Testis (tissue), 3 donors: ENCODE results near the gene SCAMP2. TPM values are rescaled to one million over a fixed set of nuclear protein-coding genes. Genes with fewer than 3 reads are reported as not detected.
A peak's percentile ranks its signal among the peaks of the same experiment; 100 is the strongest.

Experiments used
- DNase-seq: peaks from one replicate; pipeline ENCODE4 v3.0.0-alpha.2; 2019
- H3K27ac ChIP-seq, 2 donors: fragments of 200-600 bp; sonication (generic); one replicate each; pipeline ENCODE4 v1.5.1; 2019
- H3K27me3 ChIP-seq: fragments of 200-600 bp; sonication (generic); one replicate; pipeline ENCODE4 v1.5.1; 2019
- H3K36me3 ChIP-seq: fragments of 200-600 bp; sonication (generic); one replicate; pipeline ENCODE4 v1.5.1; 2017; ENCODE audit warnings: low read depth; ENCODE audit errors: missing control alignments
- H3K4me1 ChIP-seq: fragments of 200-600 bp; sonication (generic); one replicate; pipeline ENCODE4 v1.5.1; 2019
- H3K4me3 ChIP-seq, 2 donors: fragments of 200-600 bp; sonication (generic); one replicate each; pipeline ENCODE4 v1.5.1; 2017 to 2019
- H3K9me3 ChIP-seq: fragments of 200-600 bp; sonication (generic); one replicate; pipeline ENCODE4 v1.5.1; 2017
- CTCF ChIP-seq, 3 experiments: fragments of 450-650 bp in 2 of 3; fragments of 200-600 bp in 1 of 3; sonication (generic) in 1 of 3; IDR thresholded peaks; one replicate each; pipeline ENCODE4 v1.5.1; 2016 to 2019; ENCODE audit warnings: antibody characterized with exemption in 3 of 3, mild to moderate bottlenecking in 2 of 3, moderate library complexity in 1 of 3
- POLR2A ChIP-seq: fragments of 450-650 bp; IDR thresholded peaks from one replicate; pipeline ENCODE4 v1.6.1; 2017; ENCODE audit warnings: antibody characterized with exemption, mild to moderate bottlenecking, moderate library complexity
- WGBS, 2 donors: methylation state at CpG; one replicate each; pipeline ENCODE4 v1.1.5; 2018; 5-methylcytosine and 5-hydroxymethylcytosine counted together
- intact Hi-C: fragments of 100-400 bp; cut with DNase I; formaldehyde crosslinking; loops from one replicate; pipeline ENCODE4 v1.15.1; 2023; ENCODE audit warnings: low total_unique reads
- polyA plus RNA-seq: library from polyadenylated mRNA; stranded (reverse); fragments of 350-450 nt; fragmentation: Illumina TruSeq; extraction: RNeasy Lipid Tissue Mini Kit (QIAGEN cat#74804); gene quantifications from one replicate; pipeline ENCODE4 v1.2.3, GENCODE V29; 2014; ENCODE audit warnings: low read depth, low replicate concordance; ENCODE audit not compliant: insufficient read depth
- total RNA-seq, 2 donors: library from RNA; depleted of rRNA; stranded (reverse); fragments of >200 nt; gene quantifications; one replicate each; pipeline ENCODE4 v1.2.3, GENCODE V29; 2016

The SCAMP2 gene
- total and polyA plus RNA-seq, 3 donors from 2014 or later: 94.8 to 130 (median 103) TPM

- H3K36me3 ChIP-seq: no peaks in the 10 kb centered on the region
- no peaks in the 10 kb centered on the region for H3K27me3 ChIP-seq
- TF ChIP-seq POLR2A (no peak), CTCF (IDR thresholded peaks at IDR 0.05) (no peak)
- no peak overlapping the region for H3K4me3 ChIP-seq
- H3K4me1 ChIP-seq: peaks cover 3% of the 10 kb centered on the region
- no peak for DNase-seq
- H3K9me3 ChIP-seq: no peaks in the 10 kb centered on the region
- whole genome bisulfite sequencing, 2 donors: 80 to 82% methylated on average over 4 of the region's 4 CpGs
- no peak overlapping the region for H3K27ac ChIP-seq
- intact Hi-C loops: no loop called here
Observed at GRCh38 chr15:74884428-74885223, 11.5 kb upstream of the SCAMP2 start.

- 91 to 94% methylated on average over 6 of the region's 6 CpGs for WGBS, 2 donors
- DNase-seq: no peak
- no peak for TF ChIP-seq POLR2A
- intact Hi-C loops: no loop called here
- Histone ChIP-seq H3K27ac (no peak overlapping the region), H3K36me3 (no peaks in the 10 kb centered on the region), H3K9me3 (no peaks in the 10 kb centered on the region), H3K27me3 (no peaks in the 10 kb centered on the region), H3K4me1 (no peaks in the 10 kb centered on the region), H3K4me3 (no peak overlapping the region)
Observed at GRCh38 chr15:74882528-74882927, 9.4 kb upstream of the SCAMP2 start.

GRCh38 chr15:74878273-74878672, 5.1 kb upstream of the SCAMP2 start:
- WGBS, 2 donors: 78 to 79% methylated on average over 4 of the region's 4 CpGs
- H3K27me3 ChIP-seq: no peaks in the 10 kb centered on the region
- H3K36me3 ChIP-seq: no peaks in the 10 kb centered on the region
- intact Hi-C loops: no loop called here
- H3K4me1 ChIP-seq: peaks cover 5% of the 10 kb centered on the region
- H3K27ac ChIP-seq: no peak overlapping the region
- H3K9me3 ChIP-seq: no peaks in the 10 kb centered on the region
- TF ChIP-seq CTCF (IDR thresholded peaks at IDR 0.05) (no peak), POLR2A (no peak)
- no peak for DNase-seq
- no peak overlapping the region for H3K4me3 ChIP-seq

- Histone ChIP-seq H3K36me3 (no peaks in the 10 kb centered on the region), H3K9me3 (no peaks in the 10 kb centered on the region), H3K4me1 (peaks cover 34% of the 10 kb centered on the region), H3K27ac (peak overlapping the region in 1 of 2 donors; percentile 90), H3K4me3 (peak overlapping the region; percentile 83 to 85), H3K27me3 (no peaks in the 10 kb centered on the region)
- intact Hi-C loops: no loop called here
- TF ChIP-seq CTCF (IDR thresholded peaks at IDR 0.05): no peak
- no peak for TF ChIP-seq POLR2A
- 18 to 20% methylated on average over 14 to 16 of the region's 16 CpGs for WGBS, 2 donors
- peak; percentile 45 for DNase-seq
Observed at GRCh38 chr15:74873756-74874424, 725 bp upstream of the SCAMP2 start.

- Histone ChIP-seq H3K27ac (peak overlapping the region; percentile 90), H3K27me3 (no peaks in the 10 kb centered on the region), H3K4me1 (peaks cover 38% of the 10 kb centered on the region), H3K4me3 (peak overlapping the region; percentile 83 to 85), H3K9me3 (no peaks in the 10 kb centered on the region), H3K36me3 (no peaks in the 10 kb centered on the region)
- 0 to 1% methylated on average over 11 of the region's 11 CpGs for WGBS, 2 donors
- no peak for DNase-seq
- TF ChIP-seq CTCF (IDR thresholded peaks at IDR 0.05) (no peak), POLR2A (no peak)
- intact Hi-C loops: no loop called here
Observed at GRCh38 chr15:74872702-74873035, 496 bp downstream of the SCAMP2 start.
